IMR-90 (cell line): ENCODE results near the gene FRAS1.

ENCODE experiments used
- BHLHE40 ChIP-seq: fragments of 150-350 bp; IDR thresholded peaks from 2 replicates; pipeline ENCODE4 v1.6.1; 2016; ENCODE audit warnings: mild to moderate bottlenecking, low read depth, low read length
- MAFK ChIP-seq: IDR thresholded peaks from 2 replicates; pipeline ENCODE4 v1.6.1; 2012; ENCODE audit warnings: low read depth, low read length, improper control_type of control experiment
- MAZ ChIP-seq: IDR thresholded peaks from 2 replicates; pipeline ENCODE4 v1.6.1; 2012; ENCODE audit warnings: low read depth, mild to moderate bottlenecking, low read length, improper control_type of control experiment, moderate library complexity, borderline replicate concordance
- MXI1 ChIP-seq: IDR thresholded peaks from 2 replicates; pipeline ENCODE4 v1.6.1; 2012; ENCODE audit warnings: low read depth, mild to moderate bottlenecking, low read length, moderate library complexity, borderline replicate concordance
- NFE2L2 ChIP-seq: fragments of 150-350 bp; IDR thresholded peaks from 2 replicates; pipeline ENCODE4 v1.6.1; 2016; ENCODE audit warnings: low read depth, mild to moderate bottlenecking, low read length
- POLR2A ChIP-seq: IDR thresholded peaks from 2 replicates; pipeline ENCODE4 v1.6.1; 2012; ENCODE audit warnings: mild to moderate bottlenecking, low read depth, low read length
- RAD21 ChIP-seq: IDR thresholded peaks from 2 replicates; pipeline ENCODE4 v1.6.1; 2012; ENCODE audit warnings: low read length, improper control_type of control experiment
- RCOR1 ChIP-seq: IDR thresholded peaks from 2 replicates; pipeline ENCODE4 v1.6.1; 2012; ENCODE audit warnings: mild to moderate bottlenecking, low read length, improper control_type of control experiment; ENCODE audit not compliant: insufficient replicate concordance
- RFX5 ChIP-seq: IDR thresholded peaks from 2 replicates; pipeline ENCODE4 v1.8.0; 2012; ENCODE audit warnings: low read depth, mild to moderate bottlenecking, low read length, moderate library complexity
- TF ChIP-seq, protein P1 (sequence below): conservative IDR thresholded peaks from 2 replicates; pipeline ENCODE4 v1.5.1; 2012; ENCODE audit warnings: mild to moderate bottlenecking, low read depth, low read length, improper control_type of control experiment
- TF ChIP-seq, protein P2 (sequence below): fragments of 150-350 bp; IDR thresholded peaks from 2 replicates; pipeline ENCODE4 v1.6.1; 2017; ENCODE audit warnings: mild to moderate bottlenecking, antibody characterized with exemption, low read length, low read depth
- TF ChIP-seq, protein P3 (sequence below): fragments of 150-350 bp; IDR thresholded peaks from 2 replicates; pipeline ENCODE4 v1.6.1; 2016; ENCODE audit warnings: low read depth, mild to moderate bottlenecking, low read length, moderate library complexity, borderline replicate concordance

DNA sequence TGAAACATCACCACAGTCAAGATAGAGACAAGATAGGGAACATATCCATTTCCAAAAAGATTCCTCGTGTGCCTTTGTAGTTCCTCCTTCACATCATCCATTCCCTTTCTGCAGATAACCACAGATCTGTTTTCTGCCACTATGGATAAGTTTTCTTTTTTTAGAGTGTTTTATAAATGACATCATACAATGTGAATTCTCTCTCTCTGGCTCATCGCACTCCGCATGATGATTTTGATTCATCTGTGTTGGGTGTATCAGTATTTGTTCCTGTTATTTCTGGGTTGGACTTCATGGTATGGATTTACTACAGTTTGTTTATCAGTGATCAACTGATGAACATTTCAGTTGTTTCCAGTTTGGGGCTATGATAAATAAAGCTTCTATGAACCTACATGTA lies 471.2 kb downstream of the FRAS1 start:
- no peak for TF ChIP-seq POLR2A
- TF ChIP-seq, protein P1, sequence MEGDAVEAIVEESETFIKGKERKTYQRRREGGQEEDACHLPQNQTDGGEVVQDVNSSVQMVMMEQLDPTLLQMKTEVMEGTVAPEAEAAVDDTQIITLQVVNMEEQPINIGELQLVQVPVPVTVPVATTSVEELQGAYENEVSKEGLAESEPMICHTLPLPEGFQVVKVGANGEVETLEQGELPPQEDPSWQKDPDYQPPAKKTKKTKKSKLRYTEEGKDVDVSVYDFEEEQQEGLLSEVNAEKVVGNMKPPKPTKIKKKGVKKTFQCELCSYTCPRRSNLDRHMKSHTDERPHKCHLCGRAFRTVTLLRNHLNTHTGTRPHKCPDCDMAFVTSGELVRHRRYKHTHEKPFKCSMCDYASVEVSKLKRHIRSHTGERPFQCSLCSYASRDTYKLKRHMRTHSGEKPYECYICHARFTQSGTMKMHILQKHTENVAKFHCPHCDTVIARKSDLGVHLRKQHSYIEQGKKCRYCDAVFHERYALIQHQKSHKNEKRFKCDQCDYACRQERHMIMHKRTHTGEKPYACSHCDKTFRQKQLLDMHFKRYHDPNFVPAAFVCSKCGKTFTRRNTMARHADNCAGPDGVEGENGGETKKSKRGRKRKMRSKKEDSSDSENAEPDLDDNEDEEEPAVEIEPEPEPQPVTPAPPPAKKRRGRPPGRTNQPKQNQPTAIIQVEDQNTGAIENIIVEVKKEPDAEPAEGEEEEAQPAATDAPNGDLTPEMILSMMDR, result no peak
- no peak for TF ChIP-seq MAZ
- TF ChIP-seq MXI1, result no peak
- TF ChIP-seq RCOR1, result no peak
- no peak for TF ChIP-seq BHLHE40
- no peak for TF ChIP-seq MAFK
- TF ChIP-seq, protein P2, sequence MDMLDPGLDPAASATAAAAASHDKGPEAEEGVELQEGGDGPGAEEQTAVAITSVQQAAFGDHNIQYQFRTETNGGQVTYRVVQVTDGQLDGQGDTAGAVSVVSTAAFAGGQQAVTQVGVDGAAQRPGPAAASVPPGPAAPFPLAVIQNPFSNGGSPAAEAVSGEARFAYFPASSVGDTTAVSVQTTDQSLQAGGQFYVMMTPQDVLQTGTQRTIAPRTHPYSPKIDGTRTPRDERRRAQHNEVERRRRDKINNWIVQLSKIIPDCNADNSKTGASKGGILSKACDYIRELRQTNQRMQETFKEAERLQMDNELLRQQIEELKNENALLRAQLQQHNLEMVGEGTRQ, result no peak
- TF ChIP-seq RAD21, result no peak
- no peak for TF ChIP-seq NFE2L2
- no peak for TF ChIP-seq RFX5
- TF ChIP-seq, protein P3, sequence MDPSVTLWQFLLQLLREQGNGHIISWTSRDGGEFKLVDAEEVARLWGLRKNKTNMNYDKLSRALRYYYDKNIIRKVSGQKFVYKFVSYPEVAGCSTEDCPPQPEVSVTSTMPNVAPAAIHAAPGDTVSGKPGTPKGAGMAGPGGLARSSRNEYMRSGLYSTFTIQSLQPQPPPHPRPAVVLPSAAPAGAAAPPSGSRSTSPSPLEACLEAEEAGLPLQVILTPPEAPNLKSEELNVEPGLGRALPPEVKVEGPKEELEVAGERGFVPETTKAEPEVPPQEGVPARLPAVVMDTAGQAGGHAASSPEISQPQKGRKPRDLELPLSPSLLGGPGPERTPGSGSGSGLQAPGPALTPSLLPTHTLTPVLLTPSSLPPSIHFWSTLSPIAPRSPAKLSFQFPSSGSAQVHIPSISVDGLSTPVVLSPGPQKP, result no peak
